HepG2 (cell line): ENCODE measurements around the gene DUS3L. TPM values are rescaled to one million over a fixed set of nuclear protein-coding genes. Genes with fewer than 3 reads are reported as not detected.

Experiments used
- ATF7-NPFF ChIP-seq: sonication (generic); formaldehyde crosslinking; IDR thresholded peaks from 2 replicates; pipeline ENCODE4 v1.8.1; 2023; ENCODE audit warnings: mild to moderate bottlenecking, low read depth, missing genetic modification reagents, moderate library complexity
- CBX5 ChIP-seq: sonication (generic); formaldehyde crosslinking; IDR thresholded peaks from 2 replicates; pipeline ENCODE4 v1.4.0; 2020; ENCODE audit warnings: missing genetic modification reagents, borderline replicate concordance
- GPN1 ChIP-seq: sonication (generic); formaldehyde crosslinking; IDR thresholded peaks from 2 replicates; pipeline ENCODE4 v1.5.1; 2020; ENCODE audit warnings: missing genetic modification reagents, borderline replicate concordance
- KLF16 ChIP-seq, 2 experiments: sonication (generic) in 1 of 2; formaldehyde crosslinking in 1 of 2; IDR thresholded peaks; 2 replicates each; pipeline versions ENCODE4 v1.6.1 to v1.8.0; 2016 to 2023; ENCODE audit warnings: missing genetic modification reagents in 2 of 2, missing compliant biosample characterization in 1 of 2
- MBD4 ChIP-seq: IDR thresholded peaks from 2 replicates; pipeline ENCODE4 v1.6.1; 2012; ENCODE audit warnings: low read length, inconsistent platforms, borderline replicate concordance
- RBFOX2 ChIP-seq: fragments of 200-400 bp; formaldehyde crosslinking; IDR thresholded peaks from 2 replicates; pipeline ENCODE4 v1.6.1; 2017; ENCODE audit warnings: low read depth, mild to moderate bottlenecking, low read length
- SALL1 ChIP-seq: sonication (generic); formaldehyde crosslinking; IDR thresholded peaks from 2 replicates; pipeline ENCODE4 v1.8.0; 2022; ENCODE audit warnings: mild to moderate bottlenecking, missing genetic modification reagents
- SOX13 ChIP-seq, 3 experiments: fragments of 450-650 bp in 1 of 3; sonication (generic) in 1 of 3; formaldehyde crosslinking in 1 of 3; IDR thresholded peaks in 2 of 3; conservative IDR thresholded peaks in 1 of 3; 2 replicates each; pipeline versions ENCODE4 v1.5.0 to v1.6.1; 2016 to 2020; ENCODE audit warnings: antibody characterized with exemption in 1 of 3, mild to moderate bottlenecking in 1 of 3, missing compliant biosample characterization in 1 of 3, missing genetic modification reagents in 1 of 3, moderate library complexity in 1 of 3
- U2AF1 ChIP-seq: fragments of 200-400 bp; formaldehyde crosslinking; optimal IDR thresholded peaks from 2 replicates; pipeline ENCODE3; 2017; ENCODE audit warnings: mild to moderate bottlenecking, low read depth, low read length
- ZBTB8A ChIP-seq: sonication (generic); formaldehyde crosslinking; IDR thresholded peaks from 2 replicates; pipeline ENCODE4 v1.4.0; 2020; ENCODE audit warnings: mild to moderate bottlenecking, low read depth, missing genetic modification reagents, borderline replicate concordance
- ZNF589 ChIP-seq: sonication (generic); formaldehyde crosslinking; conservative IDR thresholded peaks from 2 replicates; pipeline ENCODE4 v1.8.0; 2022; ENCODE audit warnings: mild to moderate bottlenecking, moderate library complexity, missing genetic modification reagents
- ZNF672 ChIP-seq: sonication (generic); formaldehyde crosslinking; IDR thresholded peaks from 2 replicates; pipeline ENCODE4 v1.8.1; 2022; ENCODE audit warnings: missing genetic modification reagents
- ZNF780A ChIP-seq: sonication (generic); formaldehyde crosslinking; IDR thresholded peaks from 2 replicates; pipeline ENCODE4 v1.8.0; 2022; ENCODE audit warnings: mild to moderate bottlenecking, missing genetic modification reagents, moderate library complexity
- polyA plus RNA-seq, 8 experiments: library from polyadenylated mRNA; depleted of rRNA in 3 of 8; stranded (reverse) in 7 of 8; unstranded in 1 of 8; fragments of >200 nt; fragmentation: Illumina TruSeq in 4 of 8; extraction: Trizol in 4 of 8; gene quantifications; 2 replicates each; pipeline versions ENCODE4 v1.2.1 to v1.2.3, GENCODE V29; 2011 to 2016; ENCODE audit warnings: low read depth in 4 of 8, missing spikeins in 1 of 8, mixed read lengths in 1 of 8; ENCODE audit not compliant: insufficient read depth in 1 of 8
- total RNA-seq, 5 experiments: library from RNA; depleted of rRNA; stranded (reverse); fragments of >200 nt; fragmentation: Illumina TruSeq; extraction: Trizol; gene quantifications; 2 replicates each; pipeline ENCODE4 v1.2.3, GENCODE V29; 2016; ENCODE audit warnings: low read depth in 1 of 5
- TF ChIP-seq, protein P1 (sequence below): sonication (generic); formaldehyde crosslinking; IDR thresholded peaks from 2 replicates; pipeline ENCODE4 v1.4.0; 2020; ENCODE audit warnings: missing genetic modification reagents
- TF ChIP-seq, protein P2 (sequence below): sonication (generic); formaldehyde crosslinking; IDR thresholded peaks from 2 replicates; pipeline ENCODE4 v1.5.1; 2020; ENCODE audit warnings: missing genetic modification reagents, mild to moderate bottlenecking, borderline replicate concordance
- TF ChIP-seq, protein P3 (sequence below): IDR thresholded peaks from 2 replicates; pipeline ENCODE4 v1.6.1; 2016; ENCODE audit warnings: low read depth, control low read depth
- TF ChIP-seq, protein P4 (sequence below): IDR thresholded peaks from 2 replicates; pipeline ENCODE4 v1.6.1; 2016; ENCODE audit warnings: missing biosample characterization, missing genetic modification reagents, low read depth
- TF ChIP-seq, protein P5 (sequence below): sonication (generic); formaldehyde crosslinking; IDR thresholded peaks from 2 replicates; pipeline ENCODE4 v1.8.1; 2023; ENCODE audit warnings: mild to moderate bottlenecking, inconsistent platforms, moderate library complexity, missing genetic modification reagents, borderline replicate concordance

The DUS3L gene
- total and polyA plus RNA-seq, 2 of the 13 experiments (the other 11 are each of a cell fraction or from before 2014, with no cell fraction given) = 13.3 to 25.1 TPM

DNA sequence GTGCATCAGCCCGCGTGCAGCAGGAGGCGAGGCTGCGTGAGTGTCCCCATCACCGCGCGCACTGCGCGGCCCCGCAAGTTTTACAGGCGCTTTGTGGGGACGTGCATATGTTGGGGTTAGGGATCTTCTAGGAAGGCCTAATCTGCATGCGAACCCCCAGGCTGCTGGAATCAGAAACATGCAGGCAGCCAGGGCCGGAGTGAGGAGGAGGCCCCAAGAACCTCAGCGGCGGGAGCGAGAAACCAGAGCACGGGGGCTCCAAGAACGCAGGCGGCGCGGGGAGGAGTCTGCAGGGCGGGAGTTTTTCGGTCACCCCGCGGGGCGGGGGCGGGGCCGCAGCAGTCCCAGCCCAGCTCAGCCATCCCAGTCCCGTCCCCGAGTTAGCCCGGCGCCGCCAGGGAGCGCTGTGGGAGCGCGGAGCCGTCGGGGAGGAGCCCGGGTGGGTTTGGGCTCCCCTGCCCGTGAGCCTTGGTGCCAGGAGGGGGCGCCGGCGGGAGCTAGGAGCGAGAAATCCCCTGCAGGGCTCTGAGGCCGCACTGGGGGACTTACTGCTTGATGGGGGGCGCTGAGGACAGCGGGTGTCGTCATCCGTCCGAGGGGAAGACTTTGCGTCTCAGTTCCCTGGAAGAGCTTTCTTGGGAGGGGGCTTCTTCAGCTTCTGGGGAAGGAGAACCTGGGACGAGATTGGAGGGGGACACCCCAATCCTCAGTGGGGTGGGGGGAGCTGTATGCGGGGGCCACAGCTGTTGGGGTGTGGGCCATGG is 13.0 kb upstream of the DUS3L start (continued):
- TF ChIP-seq, protein P1, sequence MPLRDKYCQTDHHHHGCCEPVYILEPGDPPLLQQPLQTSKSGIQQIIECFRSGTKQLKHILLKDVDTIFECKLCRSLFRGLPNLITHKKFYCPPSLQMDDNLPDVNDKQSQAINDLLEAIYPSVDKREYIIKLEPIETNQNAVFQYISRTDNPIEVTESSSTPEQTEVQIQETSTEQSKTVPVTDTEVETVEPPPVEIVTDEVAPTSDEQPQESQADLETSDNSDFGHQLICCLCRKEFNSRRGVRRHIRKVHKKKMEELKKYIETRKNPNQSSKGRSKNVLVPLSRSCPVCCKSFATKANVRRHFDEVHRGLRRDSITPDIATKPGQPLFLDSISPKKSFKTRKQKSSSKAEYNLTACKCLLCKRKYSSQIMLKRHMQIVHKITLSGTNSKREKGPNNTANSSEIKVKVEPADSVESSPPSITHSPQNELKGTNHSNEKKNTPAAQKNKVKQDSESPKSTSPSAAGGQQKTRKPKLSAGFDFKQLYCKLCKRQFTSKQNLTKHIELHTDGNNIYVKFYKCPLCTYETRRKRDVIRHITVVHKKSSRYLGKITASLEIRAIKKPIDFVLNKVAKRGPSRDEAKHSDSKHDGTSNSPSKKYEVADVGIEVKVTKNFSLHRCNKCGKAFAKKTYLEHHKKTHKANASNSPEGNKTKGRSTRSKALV (CRISPR knock-in tag) = no peak
- TF ChIP-seq, protein P2, sequence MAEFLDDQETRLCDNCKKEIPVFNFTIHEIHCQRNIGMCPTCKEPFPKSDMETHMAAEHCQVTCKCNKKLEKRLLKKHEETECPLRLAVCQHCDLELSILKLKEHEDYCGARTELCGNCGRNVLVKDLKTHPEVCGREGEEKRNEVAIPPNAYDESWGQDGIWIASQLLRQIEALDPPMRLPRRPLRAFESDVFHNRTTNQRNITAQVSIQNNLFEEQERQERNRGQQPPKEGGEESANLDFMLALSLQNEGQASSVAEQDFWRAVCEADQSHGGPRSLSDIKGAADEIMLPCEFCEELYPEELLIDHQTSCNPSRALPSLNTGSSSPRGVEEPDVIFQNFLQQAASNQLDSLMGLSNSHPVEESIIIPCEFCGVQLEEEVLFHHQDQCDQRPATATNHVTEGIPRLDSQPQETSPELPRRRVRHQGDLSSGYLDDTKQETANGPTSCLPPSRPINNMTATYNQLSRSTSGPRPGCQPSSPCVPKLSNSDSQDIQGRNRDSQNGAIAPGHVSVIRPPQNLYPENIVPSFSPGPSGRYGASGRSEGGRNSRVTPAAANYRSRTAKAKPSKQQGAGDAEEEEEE = 0 out of 2 replicates have a peak, but pooled peaks have one; percentile 59
- TF ChIP-seq GPN1 (CRISPR knock-in tag) (no peak), ZNF589 (CRISPR knock-in tag) (peak; percentile 77; the same call in 1 of the 2 replicates), ZNF780A (CRISPR knock-in tag) (0 out of 2 replicates have a peak, but pooled peaks have one; percentile 53), SALL1 (CRISPR knock-in tag) (peak; percentile 83), ZBTB8A (CRISPR knock-in tag) (no peak), CBX5 (CRISPR knock-in tag) (no peak), RBFOX2 (peak; percentile 37; the same call in 1 of the 2 replicates), ZNF672 (CRISPR knock-in tag) (no peak), ATF7-NPFF (CRISPR knock-in tag) (peak; percentile 92), U2AF1 (no peak), SOX13 (IDR thresholded peaks at IDR 0.05) (no peak), SOX13 (CRISPR knock-in tag; conservative IDR thresholded peaks at IDR 0.05 in 1 of 2, IDR thresholded peaks at IDR 0.05 in 1 of 2) (peak in 1 of 2 experiments; percentile 30; a peak in 1 of 4 replicates), MBD4 (no peak), KLF16 (CRISPR knock-in tag; IDR thresholded peaks at IDR 0.05) (peak in 1 of 2 experiments; percentile 73; a peak in 1 of 4 replicates)
- TF ChIP-seq, protein P3, sequence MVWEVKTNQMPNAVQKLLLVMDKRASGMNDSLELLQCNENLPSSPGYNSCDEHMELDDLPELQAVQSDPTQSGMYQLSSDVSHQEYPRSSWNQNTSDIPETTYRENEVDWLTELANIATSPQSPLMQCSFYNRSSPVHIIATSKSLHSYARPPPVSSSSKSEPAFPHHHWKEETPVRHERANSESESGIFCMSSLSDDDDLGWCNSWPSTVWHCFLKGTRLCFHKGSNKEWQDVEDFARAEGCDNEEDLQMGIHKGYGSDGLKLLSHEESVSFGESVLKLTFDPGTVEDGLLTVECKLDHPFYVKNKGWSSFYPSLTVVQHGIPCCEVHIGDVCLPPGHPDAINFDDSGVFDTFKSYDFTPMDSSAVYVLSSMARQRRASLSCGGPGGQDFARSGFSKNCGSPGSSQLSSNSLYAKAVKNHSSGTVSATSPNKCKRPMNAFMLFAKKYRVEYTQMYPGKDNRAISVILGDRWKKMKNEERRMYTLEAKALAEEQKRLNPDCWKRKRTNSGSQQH (CRISPR knock-in tag) = no peak
- TF ChIP-seq, protein P4, sequence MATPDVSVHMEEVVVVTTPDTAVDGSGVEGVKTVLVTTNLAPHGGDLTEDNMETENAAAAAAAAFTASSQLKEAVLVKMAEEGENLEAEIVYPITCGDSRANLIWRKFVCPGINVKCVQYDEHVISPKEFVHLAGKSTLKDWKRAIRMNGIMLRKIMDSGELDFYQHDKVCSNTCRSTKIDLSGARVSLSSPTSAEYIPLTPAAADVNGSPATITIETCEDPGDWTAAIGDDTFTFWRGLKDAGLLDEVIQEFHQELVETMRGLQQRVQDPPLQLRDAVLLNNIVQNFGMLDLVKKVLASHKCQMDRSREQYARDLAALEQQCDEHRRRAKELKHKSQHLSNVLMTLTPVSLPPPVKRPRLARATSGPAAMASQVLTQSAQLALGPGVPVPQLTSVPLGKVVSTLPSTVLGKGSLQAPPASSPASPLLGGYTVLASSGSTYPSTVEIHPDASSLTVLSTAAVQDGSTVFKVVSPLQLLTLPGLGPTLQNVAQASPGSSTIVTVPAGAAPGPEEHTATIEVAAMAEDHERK = no peak
- TF ChIP-seq, protein P5, sequence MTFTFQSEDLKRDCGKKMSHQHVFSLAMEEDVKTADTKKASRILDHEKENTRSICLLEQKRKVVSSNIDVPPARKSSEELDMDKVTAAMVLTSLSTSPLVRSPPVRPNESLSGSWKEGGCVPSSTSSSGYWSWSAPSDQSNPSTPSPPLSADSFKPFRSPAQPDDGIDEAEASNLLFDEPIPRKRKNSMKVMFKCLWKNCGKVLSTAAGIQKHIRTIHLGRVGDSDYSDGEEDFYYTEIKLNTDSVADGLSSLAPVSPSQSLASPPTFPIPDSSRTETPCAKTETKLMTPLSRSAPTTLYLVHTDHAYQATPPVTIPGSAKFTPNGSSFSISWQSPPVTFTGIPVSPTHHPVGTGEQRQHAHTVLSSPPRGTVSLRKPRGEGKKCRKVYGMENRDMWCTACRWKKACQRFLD = no peak
